ENCODE data around the gene BRINP2.

The BRINP2 gene

DNA sequence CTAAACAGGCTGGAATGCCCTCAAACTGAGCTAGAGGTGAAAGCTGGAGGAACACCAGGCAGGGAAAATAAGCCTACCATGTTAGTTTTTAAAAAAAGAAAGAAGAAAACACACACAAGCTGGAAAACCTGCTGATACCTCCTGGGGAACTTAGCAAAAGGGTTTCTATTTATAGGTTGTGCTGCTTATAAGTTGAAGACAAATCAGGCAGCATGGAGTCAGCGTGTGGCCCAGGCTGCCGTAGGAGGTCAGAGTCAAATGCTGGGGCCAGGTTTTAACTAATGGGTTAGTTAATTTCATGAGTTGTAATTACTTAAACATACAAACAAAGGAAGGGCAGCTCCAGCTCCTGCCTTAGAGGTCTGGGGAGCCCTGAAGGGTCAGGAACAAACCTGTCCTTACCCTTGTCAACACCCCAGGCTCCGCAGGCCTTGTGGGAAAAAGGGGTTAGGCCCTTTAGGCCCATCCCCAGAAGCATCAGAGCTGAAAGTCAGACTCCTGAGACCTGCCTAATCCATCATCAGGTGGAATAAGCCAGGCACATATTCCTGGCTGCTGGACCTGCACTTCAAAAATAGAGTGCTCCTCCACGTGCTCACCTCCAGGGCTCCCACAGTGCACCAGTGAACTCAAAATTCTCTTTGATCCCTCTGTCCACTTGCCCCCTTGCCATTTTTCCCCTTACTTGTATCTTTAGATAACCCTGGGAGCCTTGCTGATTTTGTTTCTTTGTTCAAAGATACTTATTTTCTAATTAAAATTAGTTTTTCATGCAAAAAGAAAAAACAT is 59.7 kb downstream of the BRINP2 start (continued):
- TF ChIP-seq, protein P1, sequence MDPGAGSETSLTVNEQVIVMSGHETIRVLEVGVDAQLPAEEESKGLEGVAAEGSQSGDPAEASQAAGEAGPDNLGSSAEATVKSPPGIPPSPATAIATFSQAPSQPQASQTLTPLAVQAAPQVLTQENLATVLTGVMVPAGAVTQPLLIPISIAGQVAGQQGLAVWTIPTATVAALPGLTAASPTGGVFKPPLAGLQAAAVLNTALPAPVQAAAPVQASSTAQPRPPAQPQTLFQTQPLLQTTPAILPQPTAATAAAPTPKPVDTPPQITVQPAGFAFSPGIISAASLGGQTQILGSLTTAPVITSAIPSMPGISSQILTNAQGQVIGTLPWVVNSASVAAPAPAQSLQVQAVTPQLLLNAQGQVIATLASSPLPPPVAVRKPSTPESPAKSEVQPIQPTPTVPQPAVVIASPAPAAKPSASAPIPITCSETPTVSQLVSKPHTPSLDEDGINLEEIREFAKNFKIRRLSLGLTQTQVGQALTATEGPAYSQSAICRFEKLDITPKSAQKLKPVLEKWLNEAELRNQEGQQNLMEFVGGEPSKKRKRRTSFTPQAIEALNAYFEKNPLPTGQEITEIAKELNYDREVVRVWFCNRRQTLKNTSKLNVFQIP (CRISPR knock-in tag; IDR thresholded peaks at IDR 0.05; ENCODE audit: borderline replicate concordance, low read depth), result no peak
- TF ChIP-seq, protein P2, sequence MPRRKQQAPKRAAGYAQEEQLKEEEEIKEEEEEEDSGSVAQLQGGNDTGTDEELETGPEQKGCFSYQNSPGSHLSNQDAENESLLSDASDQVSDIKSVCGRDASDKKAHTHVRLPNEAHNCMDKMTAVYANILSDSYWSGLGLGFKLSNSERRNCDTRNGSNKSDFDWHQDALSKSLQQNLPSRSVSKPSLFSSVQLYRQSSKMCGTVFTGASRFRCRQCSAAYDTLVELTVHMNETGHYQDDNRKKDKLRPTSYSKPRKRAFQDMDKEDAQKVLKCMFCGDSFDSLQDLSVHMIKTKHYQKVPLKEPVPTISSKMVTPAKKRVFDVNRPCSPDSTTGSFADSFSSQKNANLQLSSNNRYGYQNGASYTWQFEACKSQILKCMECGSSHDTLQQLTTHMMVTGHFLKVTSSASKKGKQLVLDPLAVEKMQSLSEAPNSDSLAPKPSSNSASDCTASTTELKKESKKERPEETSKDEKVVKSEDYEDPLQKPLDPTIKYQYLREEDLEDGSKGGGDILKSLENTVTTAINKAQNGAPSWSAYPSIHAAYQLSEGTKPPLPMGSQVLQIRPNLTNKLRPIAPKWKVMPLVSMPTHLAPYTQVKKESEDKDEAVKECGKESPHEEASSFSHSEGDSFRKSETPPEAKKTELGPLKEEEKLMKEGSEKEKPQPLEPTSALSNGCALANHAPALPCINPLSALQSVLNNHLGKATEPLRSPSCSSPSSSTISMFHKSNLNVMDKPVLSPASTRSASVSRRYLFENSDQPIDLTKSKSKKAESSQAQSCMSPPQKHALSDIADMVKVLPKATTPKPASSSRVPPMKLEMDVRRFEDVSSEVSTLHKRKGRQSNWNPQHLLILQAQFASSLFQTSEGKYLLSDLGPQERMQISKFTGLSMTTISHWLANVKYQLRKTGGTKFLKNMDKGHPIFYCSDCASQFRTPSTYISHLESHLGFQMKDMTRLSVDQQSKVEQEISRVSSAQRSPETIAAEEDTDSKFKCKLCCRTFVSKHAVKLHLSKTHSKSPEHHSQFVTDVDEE (CRISPR knock-in tag; IDR thresholded peaks at IDR 0.05), result no peak
- TF ChIP-seq SNAI2 (CRISPR knock-in tag; IDR thresholded peaks at IDR 0.05), result no peak
- TF ChIP-seq ZFP30 (CRISPR knock-in tag; IDR thresholded peaks at IDR 0.05), result no peak
- no peak for TF ChIP-seq GLIS3 (CRISPR knock-in tag; IDR thresholded peaks at IDR 0.05)

DNA sequence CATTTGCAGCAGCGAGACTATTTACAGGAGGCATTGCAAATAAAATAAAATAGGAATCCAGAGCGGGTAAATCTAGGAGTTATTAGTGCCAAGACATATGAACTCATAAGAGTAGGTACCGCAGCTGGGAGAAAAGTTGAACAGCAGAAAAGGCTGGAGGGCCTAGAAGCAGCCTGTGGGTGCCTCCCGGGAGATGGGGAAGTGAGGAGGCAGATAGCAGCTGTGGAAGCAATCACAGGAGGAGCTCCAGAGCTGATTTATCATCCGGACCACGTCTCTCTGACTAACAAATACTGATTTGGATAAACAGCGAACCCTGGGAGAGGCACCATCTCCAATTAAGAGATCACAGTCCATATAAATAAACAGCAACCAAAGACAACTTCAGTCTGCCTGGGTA is 64.6 kb downstream of the BRINP2 start:
- TF ChIP-seq, protein P3, sequence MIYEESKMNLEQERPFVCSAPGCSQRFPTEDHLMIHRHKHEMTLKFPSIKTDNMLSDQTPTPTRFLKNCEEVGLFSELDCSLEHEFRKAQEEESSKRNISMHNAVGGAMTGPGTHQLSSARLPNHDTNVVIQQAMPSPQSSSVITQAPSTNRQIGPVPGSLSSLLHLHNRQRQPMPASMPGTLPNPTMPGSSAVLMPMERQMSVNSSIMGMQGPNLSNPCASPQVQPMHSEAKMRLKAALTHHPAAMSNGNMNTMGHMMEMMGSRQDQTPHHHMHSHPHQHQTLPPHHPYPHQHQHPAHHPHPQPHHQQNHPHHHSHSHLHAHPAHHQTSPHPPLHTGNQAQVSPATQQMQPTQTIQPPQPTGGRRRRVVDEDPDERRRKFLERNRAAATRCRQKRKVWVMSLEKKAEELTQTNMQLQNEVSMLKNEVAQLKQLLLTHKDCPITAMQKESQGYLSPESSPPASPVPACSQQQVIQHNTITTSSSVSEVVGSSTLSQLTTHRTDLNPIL (CRISPR knock-in tag; IDR thresholded peaks at IDR 0.05; ENCODE audit: low read depth), result no peak
- TF ChIP-seq ZFP30 (CRISPR knock-in tag; IDR thresholded peaks at IDR 0.05) (no peak), ZNF565 (CRISPR knock-in tag; conservative IDR thresholded peaks at IDR 0.05; ENCODE audit: low read depth) (no peak), TCF4 (CRISPR knock-in tag; IDR thresholded peaks at IDR 0.05; ENCODE audit: borderline replicate concordance) (no peak), BACH2 (CRISPR knock-in tag; IDR thresholded peaks at IDR 0.05; ENCODE audit: borderline replicate concordance) (no peak), TOX (CRISPR knock-in tag; IDR thresholded peaks at IDR 0.05; ENCODE audit: borderline replicate concordance) (no peak), ZFP3 (CRISPR knock-in tag; IDR thresholded peaks at IDR 0.05) (no peak), ISL1 (CRISPR knock-in tag; IDR thresholded peaks at IDR 0.05) (no peak), ARNTL (CRISPR knock-in tag; IDR thresholded peaks at IDR 0.05; ENCODE audit: borderline replicate concordance, low read depth) (no peak), SNAI2 (CRISPR knock-in tag; IDR thresholded peaks at IDR 0.05) (no peak), ZNF70 (CRISPR knock-in tag; IDR thresholded peaks at IDR 0.05) (no peak), OSR1 (CRISPR knock-in tag; IDR thresholded peaks at IDR 0.05) (no peak), PPARA (CRISPR knock-in tag; IDR thresholded peaks at IDR 0.05; ENCODE audit: borderline replicate concordance) (no peak), CSDC2 (CRISPR knock-in tag; IDR thresholded peaks at IDR 0.05) (no peak)
- TF ChIP-seq, protein P1 (CRISPR knock-in tag; IDR thresholded peaks at IDR 0.05; ENCODE audit: borderline replicate concordance, low read depth), result no peak
- TF ChIP-seq, protein P4, sequence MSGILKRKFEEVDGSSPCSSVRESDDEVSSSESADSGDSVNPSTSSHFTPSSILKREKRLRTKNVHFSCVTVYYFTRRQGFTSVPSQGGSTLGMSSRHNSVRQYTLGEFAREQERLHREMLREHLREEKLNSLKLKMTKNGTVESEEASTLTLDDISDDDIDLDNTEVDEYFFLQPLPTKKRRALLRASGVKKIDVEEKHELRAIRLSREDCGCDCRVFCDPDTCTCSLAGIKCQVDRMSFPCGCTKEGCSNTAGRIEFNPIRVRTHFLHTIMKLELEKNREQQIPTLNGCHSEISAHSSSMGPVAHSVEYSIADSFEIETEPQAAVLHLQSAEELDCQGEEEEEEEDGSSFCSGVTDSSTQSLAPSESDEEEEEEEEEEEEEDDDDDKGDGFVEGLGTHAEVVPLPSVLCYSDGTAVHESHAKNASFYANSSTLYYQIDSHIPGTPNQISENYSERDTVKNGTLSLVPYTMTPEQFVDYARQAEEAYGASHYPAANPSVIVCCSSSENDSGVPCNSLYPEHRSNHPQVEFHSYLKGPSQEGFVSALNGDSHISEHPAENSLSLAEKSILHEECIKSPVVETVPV (CRISPR knock-in tag; IDR thresholded peaks at IDR 0.05), result no peak
- ATAC-seq, result no peak

DNA sequence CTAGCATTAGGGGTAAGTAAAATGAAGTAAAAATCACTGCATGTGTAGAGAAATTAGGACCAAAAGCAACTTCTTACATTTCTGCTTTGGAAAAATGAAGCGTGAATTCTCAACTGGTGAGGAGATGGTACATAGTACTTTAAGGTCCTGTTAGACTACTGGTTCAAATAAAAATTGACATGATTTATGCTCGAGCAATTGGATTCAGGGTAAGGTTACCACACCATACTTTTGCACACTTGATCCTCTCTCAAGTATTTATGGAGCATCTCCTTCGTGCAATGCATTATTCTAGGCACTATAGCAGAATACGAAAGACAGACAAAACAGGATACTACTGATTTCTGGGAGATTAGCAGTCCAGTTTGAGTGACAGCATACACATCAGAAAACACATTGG is 66.2 kb downstream of the BRINP2 start:
- no peak for ATAC-seq
- TF ChIP-seq BACH2 (CRISPR knock-in tag; IDR thresholded peaks at IDR 0.05; ENCODE audit: borderline replicate concordance) (no peak), ESRRG (CRISPR knock-in tag; IDR thresholded peaks at IDR 0.05) (no peak), PPARA (CRISPR knock-in tag; IDR thresholded peaks at IDR 0.05; ENCODE audit: borderline replicate concordance) (no peak), ZFP30 (CRISPR knock-in tag; IDR thresholded peaks at IDR 0.05) (no peak), ZNF70 (CRISPR knock-in tag; IDR thresholded peaks at IDR 0.05) (no peak), ISL1 (CRISPR knock-in tag; IDR thresholded peaks at IDR 0.05) (no peak), ZC3H10 (CRISPR knock-in tag; IDR thresholded peaks at IDR 0.05) (no peak), ZNF565 (CRISPR knock-in tag; conservative IDR thresholded peaks at IDR 0.05; ENCODE audit: low read depth) (no peak), CSDC2 (CRISPR knock-in tag; IDR thresholded peaks at IDR 0.05) (no peak), ZNF8 (CRISPR knock-in tag; IDR thresholded peaks at IDR 0.05) (no peak), ARNTL (CRISPR knock-in tag; IDR thresholded peaks at IDR 0.05; ENCODE audit: borderline replicate concordance, low read depth) (no peak), GLIS3 (CRISPR knock-in tag; IDR thresholded peaks at IDR 0.05) (no peak)
- TF ChIP-seq, protein P5, sequence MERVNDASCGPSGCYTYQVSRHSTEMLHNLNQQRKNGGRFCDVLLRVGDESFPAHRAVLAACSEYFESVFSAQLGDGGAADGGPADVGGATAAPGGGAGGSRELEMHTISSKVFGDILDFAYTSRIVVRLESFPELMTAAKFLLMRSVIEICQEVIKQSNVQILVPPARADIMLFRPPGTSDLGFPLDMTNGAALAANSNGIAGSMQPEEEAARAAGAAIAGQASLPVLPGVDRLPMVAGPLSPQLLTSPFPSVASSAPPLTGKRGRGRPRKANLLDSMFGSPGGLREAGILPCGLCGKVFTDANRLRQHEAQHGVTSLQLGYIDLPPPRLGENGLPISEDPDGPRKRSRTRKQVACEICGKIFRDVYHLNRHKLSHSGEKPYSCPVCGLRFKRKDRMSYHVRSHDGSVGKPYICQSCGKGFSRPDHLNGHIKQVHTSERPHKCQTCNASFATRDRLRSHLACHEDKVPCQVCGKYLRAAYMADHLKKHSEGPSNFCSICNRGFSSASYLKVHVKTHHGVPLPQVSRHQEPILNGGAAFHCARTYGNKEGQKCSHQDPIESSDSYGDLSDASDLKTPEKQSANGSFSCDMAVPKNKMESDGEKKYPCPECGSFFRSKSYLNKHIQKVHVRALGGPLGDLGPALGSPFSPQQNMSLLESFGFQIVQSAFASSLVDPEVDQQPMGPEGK (CRISPR knock-in tag; IDR thresholded peaks at IDR 0.05; ENCODE audit: borderline replicate concordance), result no peak
- TF ChIP-seq, protein P1 (CRISPR knock-in tag; IDR thresholded peaks at IDR 0.05; ENCODE audit: borderline replicate concordance, low read depth), result no peak
